HG03439 (cell line): ENCODE data around the gene RPS6KA1.
A peak's percentile ranks its signal among the peaks of the same experiment; 100 is the strongest.

Source experiments
- ATAC-seq: cut with Tn5 transposase; IDR thresholded peaks from one replicate; pipeline ENCODE4 v1.9.1; 2021; ENCODE audit warnings: mild to moderate bottlenecking, moderate library complexity; ENCODE audit not compliant: unreplicated experiment

Gene RPS6KA1

DNA sequence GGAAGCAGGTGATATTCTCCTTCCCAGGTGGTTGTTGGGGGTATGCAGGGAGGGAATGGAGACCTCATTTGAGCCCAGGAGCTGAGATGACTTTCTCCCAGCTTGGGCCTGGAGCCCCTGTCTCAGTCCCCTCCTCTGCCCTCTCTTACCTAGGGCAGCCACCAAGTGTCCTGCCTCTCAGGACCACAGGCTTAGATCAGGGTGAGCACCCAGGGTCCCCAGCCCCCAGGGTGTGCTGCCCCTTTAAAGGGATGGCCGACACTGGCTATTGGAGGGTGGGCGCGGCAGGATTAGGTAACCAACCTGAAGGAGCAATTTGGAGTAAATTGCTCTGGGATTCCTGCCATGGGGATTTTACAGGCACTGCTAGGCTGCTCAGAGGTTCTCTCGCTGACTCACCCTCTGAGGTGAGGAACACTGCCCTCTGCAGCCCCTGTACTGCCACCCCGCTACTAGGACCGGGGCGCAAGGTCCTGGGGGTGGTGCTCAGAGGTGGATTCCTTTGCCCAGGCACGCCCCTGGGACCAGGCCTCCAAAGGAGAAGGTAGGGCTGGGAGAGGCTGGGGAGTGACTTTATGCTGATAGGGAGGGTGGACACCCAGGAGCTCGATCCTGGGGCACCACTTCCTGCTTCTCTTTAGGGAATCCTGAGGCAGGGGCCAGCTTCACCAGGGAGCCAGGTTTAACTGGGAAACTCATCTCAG lies 1.5 kb downstream of the RPS6KA1 start:
- ATAC-seq = no peak

DNA sequence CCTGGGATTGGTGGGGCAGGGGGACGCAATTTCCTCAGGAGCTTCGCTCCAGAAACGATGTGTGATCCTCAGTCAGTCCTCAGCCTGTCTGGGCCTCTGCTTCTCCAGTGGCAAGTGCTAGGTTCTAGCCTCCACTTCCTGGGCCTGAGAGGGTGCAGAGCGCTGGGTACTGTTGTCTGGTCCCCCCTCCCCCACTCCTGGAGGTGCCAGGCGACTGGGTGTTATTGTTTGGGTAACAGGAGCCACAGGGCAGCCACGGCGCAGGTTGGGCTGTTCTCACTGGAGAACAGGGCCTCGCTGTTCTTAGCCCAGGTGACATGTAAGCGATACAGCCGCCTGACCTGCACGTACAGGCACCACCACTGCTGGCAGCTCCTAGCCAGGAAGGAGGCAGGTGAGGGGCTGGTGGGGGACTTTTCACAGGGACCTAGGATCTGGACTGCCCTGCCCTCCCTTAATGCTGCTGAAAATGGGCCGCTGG lies 2.1 kb downstream of the RPS6KA1 start:
- ATAC-seq = no peak

DNA sequence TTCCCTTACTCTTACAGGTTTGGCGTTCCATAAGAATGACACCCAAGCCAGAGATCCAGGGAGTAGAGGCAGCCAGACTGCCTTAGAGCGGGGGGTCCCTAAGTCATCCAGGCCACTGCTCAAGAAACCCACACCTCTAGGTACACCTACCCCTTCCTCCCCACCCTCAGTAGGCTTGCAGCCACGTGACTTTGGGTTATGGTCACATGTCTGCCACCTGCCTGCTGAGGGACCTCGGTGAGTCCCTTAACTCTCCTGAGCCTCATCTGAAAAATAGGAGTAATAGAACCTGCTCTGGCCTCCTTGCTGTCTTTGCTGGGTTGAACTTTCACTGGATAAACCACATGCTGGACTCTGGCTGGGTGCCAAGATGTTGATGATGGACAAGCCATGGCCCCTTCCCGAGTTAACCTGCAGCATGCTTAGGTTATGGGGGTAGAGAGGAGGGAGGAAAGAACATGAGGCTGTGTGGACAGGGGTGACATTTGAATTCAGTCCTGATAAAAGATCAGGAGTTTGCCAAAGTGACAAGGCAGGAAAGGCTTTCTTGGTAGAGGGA lies 4.5 kb downstream of the RPS6KA1 start:
- ATAC-seq = no peak

DNA sequence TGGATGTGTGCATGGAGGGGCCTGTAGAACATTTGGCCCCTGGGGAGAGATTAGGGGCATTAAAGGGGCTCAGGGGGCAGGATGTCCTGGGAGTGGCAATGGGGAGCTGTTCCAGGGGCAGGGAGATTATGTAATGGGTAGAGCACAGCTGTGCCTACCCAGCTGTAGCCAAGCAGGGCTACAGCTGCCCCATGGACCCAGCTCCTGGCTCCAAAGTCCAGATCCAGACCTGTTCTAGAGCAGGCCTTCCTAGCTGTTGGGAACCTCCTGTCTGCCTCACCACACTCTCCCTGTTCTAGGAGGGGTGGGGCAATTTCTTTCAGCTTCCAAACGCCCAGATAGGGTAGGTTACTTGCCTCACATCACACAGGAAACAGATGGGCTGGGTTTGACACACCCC lies 5.6 kb downstream of the RPS6KA1 start:
- ATAC-seq = no peak

DNA sequence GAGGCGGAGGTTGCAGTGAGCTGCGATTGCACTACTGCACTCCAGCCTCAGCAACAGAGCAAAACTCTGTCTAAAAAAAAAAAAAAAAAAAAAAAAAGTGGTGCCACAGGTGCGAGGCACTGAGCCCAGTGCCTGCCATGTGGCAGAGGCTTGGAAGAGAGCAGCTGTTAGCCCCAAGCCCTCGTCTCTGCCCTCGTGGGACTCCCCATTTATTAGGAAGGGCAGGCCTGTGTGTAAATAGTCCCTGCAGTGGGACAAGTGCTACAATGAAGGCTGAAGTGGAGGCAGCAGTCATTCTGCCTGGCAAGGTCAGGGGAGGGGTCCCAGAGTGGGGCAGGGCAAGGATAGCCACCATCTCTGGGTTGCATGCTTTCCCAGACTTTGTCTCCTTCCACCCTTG lies 6.5 kb downstream of the RPS6KA1 start:
- no peak for ATAC-seq

DNA sequence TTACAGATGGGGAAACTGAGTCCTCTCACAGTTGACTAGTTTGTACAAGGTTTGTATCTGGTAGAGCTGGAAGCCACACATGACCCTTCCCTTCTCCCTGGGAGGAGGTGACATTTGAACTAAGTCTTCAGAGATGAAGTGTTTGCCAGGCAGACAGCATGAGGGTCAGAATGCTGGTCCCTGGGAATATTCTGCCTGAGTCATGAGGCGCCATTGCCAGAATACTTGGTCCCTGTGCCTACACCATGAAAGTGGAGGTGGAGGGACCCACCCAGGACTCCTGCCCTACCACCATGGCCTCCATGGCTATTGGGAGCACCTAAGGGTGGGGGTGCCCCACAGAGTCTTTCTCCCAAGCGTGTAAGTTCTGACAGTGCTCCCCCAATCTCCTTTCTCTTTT lies 7.0 kb downstream of the RPS6KA1 start:
- ATAC-seq = no peak

DNA sequence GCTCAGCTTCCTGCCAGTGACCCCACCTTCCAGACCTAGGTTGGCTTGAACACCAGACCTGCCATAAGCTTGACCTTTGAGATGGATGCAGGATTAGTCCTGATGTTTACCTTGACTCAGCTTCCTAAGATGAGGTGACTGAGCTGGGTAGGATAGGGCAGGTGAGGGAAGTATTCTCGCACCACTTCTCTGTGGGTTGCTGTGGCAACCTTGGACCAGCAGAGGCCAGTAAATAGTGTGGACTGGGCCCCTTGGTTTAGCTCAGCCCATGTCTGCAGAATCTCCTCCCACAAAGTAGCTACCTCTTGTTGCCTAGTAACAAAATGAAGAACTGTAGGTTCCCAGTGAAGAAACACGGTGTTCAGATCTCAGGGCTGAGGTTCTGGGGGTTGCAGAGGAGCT lies 8.4 kb downstream of the RPS6KA1 start:
- no peak for ATAC-seq

DNA sequence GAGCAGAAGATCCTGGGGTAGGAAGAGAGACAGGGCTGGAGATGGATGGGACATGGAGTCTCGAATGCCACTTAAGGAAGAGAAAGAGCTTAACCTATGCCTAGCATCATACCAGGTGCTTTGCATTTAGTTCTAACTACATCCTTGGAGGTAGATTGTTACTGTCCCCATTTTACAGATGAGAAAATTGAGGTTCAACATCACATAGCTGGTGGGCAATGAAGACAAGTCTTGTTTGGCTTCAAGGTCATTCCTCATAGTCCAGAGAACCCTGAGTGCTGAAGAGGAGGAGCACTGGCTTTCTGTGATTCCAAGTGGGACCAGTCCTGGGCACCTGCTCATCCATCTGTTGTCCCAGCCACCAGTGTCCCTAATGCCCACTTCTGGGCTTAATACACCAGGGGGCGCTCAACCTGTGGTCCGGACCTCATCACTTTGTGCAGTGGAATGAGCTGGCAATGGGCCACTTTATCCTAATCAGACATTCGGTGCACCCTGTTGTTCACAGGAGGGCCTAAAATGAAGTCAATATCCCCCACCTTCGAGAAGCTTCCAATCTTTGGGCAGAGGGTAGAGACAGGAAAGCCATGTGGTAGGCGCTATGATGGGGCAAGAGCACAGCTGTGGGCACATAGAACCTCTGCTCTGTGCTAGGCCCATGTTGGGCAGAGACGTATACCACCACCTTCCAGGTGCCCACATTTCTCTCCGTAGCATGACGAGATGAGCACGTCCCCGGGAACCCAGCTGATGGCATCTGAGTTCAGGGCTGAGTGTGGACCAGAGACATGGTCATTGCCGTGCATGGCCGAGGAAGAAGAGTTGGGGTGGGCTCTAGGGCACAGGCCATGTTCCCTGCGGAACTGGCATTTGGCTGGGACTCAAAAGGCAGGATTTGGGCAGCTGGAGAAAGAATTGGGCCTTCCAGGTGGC lies 9.2 kb downstream of the RPS6KA1 start:
- ATAC-seq = no peak

DNA sequence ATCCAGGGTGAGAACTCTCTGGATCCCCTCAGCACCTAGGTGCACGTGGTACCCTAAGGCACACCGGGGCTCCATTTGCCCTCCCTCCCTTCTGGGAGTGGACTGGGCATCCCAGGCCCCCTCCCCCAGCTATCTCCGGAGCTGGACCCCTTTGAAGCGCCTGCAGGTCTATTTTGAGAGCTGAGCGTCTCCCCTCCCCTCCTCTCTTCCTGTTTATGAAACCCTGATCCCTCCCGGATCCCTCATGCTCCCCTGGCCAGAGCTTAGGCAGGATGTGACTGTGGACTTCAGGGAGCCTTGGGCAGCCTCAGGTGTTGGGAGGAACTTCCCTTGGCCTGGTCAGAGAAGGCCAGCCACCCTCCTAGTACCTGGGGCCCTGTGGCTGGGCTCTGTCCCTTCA lies 10.2 kb downstream of the RPS6KA1 start:
- no peak for ATAC-seq

DNA sequence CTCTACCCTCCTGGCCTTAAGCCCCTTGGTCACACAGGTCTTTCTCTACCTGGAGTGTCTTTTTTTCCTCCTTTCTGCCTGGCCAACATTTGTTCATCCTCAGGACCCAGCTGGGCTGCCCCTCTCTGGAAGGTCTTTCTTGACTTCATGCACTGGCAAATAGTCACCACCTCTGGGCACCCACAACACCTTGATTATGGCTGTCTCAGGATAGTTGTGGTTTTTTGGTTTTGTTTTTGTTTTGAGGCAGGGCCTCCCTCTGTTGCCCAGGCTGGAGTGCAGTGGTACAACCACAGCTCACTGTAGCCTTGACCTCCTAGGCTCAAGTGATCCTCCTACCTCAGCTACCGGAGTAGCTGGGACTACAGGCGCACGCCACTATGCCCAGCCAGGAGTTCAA lies 10.8 kb downstream of the RPS6KA1 start:
- ATAC-seq = no peak

DNA sequence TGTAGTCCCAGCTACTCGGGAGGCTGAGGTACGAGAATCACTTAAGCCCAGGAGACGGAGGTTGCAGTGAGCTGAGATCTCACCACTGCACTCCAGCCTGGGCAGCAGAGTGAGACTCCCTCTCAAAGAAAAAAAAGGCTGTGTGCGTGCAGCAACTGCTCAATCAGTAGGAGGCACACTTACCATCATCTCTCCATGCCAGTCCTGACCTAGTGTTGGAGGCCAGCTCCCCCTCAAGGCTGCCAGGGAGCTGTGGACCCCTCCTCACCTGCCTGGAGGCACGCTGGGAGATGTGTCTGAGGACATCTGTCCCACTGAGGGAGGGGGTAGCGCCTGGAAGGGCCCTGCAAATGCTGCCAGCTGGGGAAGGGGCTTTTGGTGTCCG lies 11.9 kb downstream of the RPS6KA1 start:
- ATAC-seq = no peak

DNA sequence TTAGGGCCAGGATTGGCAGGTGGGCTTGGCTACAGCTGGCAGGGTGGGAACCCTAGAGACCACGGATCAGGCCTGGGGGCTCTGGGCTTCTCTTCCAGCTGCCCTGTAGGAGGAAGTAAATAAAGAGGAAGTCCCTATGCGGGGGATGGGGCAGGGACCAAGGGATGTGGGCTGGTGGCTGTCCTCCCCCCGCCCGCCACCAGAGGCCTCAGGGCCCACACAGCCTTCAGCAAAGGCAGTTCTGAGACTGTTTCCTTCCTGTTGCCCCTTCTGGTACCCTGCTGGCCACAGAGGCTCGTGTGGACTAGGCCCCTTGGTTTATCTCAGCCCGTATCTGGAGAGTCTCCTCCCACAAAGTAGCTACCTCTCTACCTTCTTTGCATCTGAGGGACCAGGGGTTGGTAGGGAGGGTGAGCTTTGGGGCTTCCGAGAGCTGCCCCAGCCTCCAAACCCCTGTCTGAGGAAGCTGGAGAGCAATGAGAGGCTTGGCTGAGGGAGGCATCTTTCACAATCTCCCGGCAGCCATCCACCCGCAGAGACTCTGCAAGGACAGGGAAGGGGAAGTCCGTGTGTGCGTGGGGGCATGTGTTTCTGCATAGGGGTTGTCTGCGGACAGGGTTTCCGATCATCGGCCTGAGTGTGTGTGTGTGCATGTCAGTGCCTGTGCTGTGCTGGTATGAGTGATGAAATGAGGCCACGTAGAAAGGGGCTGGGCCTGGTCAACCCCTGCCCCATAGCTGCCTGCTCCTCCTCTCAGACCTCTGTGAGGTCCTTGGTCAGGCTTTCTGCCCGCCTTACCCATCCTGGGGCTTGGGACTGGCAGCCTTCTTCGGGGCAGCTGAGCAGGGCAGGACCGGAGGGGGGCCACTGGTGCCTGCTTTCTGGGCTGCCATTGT lies 12.5 kb downstream of the RPS6KA1 start:
- ATAC-seq = peak; percentile 43

DNA sequence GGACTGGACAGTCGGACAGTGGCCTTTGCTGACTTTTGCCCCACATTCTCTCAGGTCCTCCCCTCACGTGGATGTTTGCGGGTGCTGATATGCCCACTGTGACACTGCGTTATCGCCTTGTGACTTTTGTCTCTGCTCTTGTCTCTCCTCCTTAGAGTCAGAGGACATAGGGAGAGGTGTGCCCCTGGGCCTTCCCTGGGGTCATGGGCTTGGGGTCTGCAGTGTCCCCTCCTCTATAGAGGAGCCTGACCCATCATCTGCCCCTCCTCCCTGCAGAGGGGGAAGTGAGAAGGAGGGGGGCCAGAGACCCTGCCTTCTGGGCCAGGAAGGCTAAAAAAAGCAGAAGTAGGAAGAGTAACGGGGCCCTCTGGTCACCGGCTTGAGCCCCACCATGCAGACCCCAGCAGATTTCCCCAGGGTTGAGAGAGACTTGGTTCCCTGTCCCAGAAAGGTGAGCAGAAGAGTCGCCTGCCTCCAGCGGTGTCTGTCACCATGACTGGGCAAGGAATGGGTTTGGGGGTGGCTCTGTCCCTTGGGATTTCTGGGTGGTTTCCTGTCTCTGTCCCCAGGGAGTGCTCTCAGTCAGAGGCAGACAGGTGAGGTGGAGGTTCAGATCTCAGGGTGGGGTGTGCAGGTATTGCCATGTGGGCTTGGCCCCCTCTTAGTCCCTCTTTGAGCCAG lies 13.3 kb downstream of the RPS6KA1 start:
- ATAC-seq = no peak

DNA sequence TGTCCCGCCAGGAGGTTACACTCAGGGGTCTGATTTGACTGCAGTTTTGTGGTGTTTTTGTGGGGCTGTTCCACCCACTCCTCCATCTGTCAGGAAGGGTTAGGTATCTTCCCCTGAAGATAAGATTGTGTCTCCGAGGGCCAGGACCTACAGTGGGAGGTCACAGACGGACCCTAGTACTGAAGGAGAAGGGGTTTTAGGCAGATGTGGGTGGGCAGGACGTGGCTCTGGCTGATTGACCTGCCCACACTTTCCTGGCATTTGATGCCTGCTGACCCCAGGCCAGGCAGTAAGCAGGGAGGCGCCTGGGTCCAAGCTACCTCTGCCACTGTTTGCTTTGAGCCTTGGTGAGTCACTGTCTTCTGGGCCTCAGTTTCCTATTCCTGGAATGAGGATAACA lies 13.9 kb downstream of the RPS6KA1 start:
- no peak for ATAC-seq

DNA sequence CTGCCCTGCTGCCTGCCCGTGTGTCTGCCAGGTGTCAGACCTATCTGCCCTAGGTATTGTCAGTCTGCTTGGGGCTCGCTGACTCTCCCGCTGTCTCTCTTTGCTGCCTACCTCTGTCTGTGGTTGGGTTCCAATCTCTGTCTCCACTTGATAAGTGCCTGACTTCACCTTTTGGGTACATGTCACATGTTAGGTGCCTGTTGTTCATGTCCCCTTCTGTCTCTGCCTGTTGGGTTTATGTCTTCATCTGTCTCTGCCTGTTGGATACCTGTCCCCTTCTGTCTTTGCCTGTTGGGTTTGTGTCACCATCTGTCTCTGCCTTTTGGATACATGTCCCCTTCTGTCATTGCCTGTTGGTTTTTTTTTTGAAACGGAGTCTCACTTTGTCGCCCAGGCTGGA lies 14.6 kb downstream of the RPS6KA1 start:
- no peak for ATAC-seq

DNA sequence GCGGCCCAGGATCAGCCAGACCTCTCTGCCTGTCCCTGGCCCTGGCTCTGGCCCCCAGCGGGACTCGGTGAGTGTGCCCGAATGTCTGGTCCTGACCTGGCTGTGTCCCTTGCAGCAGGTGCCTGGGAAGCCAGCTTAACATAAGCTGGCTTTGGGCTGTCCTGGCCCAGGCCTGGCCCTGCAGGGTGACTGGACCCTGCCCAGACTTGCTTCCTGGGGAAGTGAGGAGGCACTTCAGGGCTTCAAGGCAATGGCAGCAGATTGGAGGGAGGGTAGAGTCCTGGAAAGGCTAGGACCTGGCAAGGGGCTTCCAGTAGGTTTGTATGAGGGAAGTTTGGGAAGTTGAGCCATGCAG lies 16.4 kb downstream of the RPS6KA1 start:
- no peak for ATAC-seq

DNA sequence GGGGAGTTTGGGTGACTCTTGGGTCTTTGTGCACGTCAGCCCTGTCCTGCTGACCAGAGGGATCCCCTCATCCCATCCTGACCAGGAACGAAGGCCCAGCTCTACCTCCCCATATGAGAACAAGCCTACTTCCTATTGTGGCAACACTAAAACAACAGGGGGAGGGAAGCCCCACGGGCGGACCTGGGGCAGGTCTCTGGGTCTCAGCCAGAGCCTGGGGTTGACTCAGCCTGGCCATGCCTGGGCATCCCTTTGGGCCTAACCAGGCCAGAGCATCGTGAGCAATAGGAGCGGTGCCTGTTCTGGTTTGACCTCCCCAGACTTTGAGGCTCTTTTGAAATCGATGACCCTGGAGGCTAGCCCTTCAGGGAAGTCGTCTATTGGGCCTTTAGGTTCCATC lies 16.8 kb downstream of the RPS6KA1 start:
- ATAC-seq = no peak

DNA sequence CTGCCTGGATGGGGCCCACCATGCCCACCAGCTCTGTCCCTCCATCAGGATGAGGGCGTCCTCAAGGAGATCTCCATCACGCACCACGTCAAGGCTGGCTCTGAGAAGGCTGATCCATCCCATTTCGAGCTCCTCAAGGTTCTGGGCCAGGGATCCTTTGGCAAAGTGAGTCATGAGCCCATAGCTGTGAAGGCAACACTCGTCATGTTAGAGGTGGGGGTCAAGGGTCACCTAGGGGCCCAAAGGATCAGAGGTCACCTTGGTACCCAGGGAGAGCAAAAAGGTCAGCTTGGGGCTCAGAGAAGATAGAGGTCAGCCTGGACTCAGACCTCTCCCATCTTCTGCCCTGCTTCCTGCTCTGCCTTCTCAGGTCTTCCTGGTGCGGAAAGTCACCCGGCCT lies 17.3 kb downstream of the RPS6KA1 start:
- ATAC-seq = no peak

DNA sequence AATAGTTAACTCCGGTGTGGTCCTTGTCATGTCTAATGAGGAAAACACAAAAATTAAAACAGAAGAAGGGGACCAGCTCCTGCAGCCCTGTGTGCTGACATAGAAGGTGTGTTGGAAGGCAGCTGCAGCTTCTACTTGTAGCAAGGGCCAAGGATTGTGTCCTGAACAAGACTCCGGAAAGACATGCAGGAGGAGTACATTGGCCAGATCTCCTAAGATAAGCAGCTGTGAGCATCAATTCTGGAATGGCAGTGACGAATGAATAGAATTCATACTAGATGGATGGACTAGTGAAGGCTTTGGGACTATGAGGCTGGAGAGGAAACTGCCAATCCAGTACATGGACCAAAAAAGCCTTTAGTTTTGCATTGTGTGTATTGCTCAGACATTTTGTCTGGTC lies 19.3 kb downstream of the RPS6KA1 start:
- no peak for ATAC-seq

DNA sequence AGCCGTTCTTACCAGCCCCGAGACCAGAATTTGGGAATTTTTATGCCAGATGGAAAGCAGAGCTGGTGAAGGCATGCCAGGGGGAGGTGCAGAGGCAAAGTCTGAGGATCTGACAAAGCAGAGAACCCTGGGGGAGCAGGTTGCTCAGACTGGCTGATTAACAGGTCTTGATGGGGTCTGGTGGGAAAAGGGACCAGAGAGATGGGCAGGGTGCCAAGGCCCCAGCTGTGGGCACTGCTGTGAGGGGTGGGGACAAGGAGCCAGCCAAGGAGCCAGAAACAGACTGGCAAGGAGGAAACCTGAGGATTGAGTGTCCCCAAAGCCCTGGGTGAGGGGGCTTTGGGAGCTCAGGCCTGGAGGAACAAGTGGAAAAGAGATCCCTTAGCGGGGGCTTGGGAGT lies 21.4 kb downstream of the RPS6KA1 start:
- no peak for ATAC-seq
